ENCODE data around the gene MCC.

DNA sequence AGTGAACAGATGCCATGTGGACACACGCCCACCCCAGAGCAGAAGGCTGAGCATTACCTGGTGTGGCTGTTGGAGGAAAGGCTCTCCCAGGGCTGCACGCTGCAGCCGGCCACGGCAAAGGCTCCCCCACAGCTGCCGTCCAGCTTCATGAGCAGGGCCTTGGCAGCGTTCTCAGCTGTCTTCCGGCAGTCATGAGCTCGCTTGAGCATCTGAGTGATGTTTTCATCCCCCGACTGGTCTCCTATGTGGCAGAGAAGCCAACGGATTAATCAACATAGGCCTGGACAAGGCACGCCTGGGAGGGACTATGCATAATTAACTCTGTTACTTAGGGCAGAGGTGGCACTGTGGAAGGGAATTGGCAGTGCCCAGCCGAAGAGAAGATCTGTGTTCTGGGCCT, 424.3 kb downstream of the MCC start:
- TF ChIP-seq, protein P1, sequence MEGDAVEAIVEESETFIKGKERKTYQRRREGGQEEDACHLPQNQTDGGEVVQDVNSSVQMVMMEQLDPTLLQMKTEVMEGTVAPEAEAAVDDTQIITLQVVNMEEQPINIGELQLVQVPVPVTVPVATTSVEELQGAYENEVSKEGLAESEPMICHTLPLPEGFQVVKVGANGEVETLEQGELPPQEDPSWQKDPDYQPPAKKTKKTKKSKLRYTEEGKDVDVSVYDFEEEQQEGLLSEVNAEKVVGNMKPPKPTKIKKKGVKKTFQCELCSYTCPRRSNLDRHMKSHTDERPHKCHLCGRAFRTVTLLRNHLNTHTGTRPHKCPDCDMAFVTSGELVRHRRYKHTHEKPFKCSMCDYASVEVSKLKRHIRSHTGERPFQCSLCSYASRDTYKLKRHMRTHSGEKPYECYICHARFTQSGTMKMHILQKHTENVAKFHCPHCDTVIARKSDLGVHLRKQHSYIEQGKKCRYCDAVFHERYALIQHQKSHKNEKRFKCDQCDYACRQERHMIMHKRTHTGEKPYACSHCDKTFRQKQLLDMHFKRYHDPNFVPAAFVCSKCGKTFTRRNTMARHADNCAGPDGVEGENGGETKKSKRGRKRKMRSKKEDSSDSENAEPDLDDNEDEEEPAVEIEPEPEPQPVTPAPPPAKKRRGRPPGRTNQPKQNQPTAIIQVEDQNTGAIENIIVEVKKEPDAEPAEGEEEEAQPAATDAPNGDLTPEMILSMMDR (IDR thresholded peaks at IDR 0.05) = no peak
- no peak for TF ChIP-seq ZFX (IDR thresholded peaks at IDR 0.05; ENCODE audit: borderline replicate concordance)
